ENCODE results near the gene RNF168.
"Not testable (repeated sequence)": the region's sequence is repeated elsewhere in the genome, so short reads cannot be mapped to it uniquely, and the experiment has no call there.

RNF168 gene, protein sequence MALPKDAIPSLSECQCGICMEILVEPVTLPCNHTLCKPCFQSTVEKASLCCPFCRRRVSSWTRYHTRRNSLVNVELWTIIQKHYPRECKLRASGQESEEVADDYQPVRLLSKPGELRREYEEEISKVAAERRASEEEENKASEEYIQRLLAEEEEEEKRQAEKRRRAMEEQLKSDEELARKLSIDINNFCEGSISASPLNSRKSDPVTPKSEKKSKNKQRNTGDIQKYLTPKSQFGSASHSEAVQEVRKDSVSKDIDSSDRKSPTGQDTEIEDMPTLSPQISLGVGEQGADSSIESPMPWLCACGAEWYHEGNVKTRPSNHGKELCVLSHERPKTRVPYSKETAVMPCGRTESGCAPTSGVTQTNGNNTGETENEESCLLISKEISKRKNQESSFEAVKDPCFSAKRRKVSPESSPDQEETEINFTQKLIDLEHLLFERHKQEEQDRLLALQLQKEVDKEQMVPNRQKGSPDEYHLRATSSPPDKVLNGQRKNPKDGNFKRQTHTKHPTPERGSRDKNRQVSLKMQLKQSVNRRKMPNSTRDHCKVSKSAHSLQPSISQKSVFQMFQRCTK

DNA sequence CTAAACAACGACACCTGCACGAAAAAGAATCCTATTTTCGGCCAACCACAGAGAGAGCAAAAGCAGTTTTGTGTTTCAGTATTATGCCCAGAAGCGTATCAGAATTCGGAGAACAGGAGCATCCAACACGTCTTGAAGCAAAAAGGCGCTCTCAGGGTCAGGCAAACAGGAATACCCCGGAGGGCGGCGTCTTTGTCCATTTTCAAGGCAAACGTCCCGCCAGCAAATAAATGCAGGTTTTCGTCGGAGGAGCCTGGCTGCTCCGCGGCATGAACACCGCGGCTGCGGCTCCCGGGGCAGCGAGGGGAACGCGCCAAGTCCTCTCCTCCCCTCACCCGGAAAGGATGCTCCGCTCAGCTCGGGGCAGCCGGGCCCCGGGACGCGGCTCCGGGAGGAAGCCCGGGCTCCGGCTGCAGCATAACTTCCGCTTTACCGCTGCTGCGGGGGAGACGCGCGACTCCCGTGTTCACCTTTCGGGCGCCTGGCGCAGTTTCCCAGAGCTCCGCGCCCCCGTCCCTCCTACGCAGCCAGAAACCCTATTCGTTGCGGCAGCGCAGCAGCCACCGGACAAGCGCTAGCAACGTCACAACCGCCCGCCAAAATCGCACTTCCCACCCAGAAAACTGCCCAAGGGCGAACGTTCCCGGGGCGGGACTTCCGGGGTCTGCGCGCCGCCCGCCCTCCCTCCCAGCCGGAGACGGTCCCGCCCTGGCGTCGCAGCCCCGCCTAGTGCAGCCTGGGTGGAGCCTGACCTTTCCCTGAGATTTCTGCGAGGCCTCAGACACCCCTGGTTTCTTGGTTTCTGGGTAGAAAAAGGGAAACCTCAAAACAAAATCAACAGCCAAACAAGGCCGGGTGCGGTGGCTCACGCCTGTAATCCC is at the start of gene RNF168:
RNF168 (minus strand) TSS at position 573 of the 881 bp plus-strand sequence. CDS start 595 bp downstream, outside the sequence.
- peak; percentile 97 to 98 for DNase-seq (ENCODE audit: low read depth in 2 of 2)

DNA sequence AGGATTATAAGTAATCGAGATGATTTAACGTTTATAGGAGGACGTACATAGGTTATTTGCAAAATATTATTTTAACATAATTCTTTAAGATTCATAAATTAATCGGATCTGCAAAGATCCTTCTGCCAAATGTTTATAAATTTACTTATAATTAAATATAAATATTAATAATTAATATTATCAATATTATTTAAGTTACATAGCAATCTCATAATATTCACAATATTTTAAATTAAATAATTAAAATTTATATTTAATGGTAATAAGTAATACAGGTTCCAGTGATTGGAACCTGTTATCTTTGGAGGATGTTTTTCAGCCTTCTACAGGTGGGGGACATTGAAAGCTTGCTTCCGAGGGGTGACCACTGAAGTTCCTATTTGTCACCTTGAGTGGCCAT is 48.7 kb upstream of the RNF168 start:
- DNase-seq (ENCODE audit: low read depth in 2 of 2): no peak

DNA sequence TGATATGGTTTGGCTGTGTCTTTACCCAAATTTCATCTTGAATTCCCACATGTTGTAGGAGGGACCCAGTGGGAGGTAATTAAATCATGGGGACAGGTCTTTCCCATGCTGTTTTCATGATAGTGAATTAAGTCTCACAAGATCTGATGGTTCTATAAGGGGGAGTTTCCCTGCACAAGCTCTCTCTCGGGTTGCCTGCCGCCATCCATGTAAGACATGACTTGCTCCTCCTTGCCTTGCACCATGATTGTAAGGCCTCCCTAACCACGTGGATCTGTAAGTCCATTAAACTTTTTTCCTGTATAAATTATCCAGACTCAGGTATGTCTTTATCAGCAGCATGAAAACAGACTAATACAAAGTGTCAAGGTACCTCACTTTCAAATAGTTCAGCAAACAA is 46.6 kb upstream of the RNF168 start:
- not testable (repeated sequence) for DNase-seq (ENCODE audit: low read depth in 2 of 2)

GRCh38 chr3:196549312-196549711 is 45.7 kb upstream of the RNF168 start:
- not testable (repeated sequence) for DNase-seq (ENCODE audit: low read depth in 2 of 2)

DNA sequence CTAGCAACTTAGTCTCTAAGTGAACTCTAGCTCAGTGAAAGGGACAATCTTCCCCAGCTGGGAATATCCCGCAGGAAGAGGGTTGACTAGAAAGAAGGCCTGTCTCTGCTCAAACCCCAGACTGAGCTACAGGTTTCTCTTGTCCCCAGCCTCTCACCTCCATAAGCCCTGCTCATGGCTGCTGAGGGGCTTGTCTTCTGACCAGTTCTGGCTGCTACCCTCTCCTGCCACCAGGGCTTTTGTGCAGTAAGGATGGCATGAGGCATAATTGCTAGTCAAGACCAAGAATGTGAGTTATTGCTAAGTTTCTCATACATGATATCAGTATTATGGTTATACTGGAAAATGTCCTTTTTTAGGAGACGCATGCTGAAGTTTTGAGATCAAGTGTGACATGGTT is 43.5 kb upstream of the RNF168 start:
- DNase-seq (ENCODE audit: low read depth in 2 of 2): no peak

DNA sequence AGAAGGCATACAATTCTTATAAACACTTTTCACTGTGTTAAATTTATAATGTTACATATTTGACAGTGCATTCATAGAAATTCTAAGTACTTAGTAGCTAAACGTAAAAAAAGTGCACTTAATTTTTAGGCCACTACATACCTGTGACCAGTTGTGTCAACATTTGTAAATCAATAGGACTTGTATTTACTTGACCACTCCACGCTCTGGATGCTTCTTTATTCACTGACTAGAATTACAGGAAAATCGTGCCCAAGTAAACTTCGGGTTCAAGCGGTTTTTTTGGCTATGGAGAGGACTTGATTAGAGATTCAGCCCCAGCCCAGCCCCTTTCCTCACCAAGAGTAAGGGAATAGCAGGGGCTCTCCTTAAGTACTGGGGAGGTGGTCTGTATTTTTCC is 43.0 kb upstream of the RNF168 start:
- DNase-seq (ENCODE audit: low read depth in 2 of 2): no peak

DNA sequence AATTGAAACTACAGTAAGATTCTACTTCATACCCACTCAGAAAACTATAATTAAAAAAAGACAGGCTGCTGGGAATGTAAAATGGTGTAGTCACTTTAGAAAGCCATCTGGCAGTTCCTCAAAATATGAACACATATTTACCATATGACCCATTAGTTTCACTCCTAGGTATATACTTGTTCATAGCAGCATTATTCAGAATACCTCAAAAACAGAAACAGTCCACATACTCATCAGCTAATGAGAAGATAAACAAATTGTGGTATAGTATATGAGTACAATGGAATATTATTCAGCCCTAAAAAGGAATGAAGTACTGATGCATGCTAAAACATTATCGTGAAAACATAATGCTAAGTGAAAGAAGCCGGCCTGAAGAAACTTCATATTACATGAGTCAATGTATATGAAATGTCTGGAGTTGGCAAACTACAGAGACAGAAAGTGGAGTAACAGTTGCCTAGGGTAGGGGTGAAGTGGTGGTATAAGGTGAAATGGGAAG is 41.0 kb upstream of the RNF168 start:
- DNase-seq (ENCODE audit: low read depth in 2 of 2): no peak

DNA sequence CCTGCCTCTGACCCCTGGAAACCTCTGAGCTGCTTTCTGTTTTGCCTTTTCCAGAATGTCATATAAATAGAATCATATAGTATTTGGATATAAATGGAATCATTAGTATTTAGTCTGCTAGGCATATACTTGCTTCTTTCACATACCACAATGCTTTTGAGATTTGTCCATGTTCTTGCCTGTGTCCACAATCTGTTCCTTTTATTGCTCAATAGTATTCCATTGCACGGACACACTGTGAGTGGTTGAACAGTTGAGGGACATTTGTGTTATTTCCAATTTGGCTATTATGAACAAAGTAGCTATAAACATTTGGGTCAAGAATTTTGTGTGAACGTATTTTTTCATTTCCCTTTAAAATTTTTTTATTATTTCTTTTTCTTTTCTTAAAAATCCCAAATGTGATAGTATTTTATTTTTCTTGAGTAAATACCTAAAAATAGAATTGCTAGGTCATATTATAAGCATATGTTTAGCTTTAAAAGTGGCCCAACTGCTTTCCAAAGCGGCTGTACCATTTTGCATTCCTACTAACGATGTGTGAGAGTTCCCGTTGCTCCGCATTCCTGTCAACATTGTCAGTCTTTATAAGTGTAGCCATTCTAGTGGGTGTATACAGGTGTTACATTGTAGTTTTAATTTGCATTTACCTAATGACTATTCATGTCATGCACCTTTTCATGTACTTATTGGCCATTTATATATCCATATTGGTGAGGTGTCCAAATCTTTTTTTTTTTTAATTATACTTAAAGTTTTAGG is 38.3 kb upstream of the RNF168 start:
- DNase-seq (ENCODE audit: low read depth in 2 of 2): no peak

- DNase-seq (ENCODE audit: low read depth in 2 of 2): no peak
Observed at GRCh38 chr3:196537319-196537984, 33.9 kb upstream of the RNF168 start.

GRCh38 chr3:196533260-196533681 is 29.7 kb upstream of the RNF168 start:
- no peak for DNase-seq (ENCODE audit: low read depth in 2 of 2)

GRCh38 chr3:196531418-196531817 is 27.9 kb upstream of the RNF168 start:
- DNase-seq (ENCODE audit: low read depth in 2 of 2): no peak

DNA sequence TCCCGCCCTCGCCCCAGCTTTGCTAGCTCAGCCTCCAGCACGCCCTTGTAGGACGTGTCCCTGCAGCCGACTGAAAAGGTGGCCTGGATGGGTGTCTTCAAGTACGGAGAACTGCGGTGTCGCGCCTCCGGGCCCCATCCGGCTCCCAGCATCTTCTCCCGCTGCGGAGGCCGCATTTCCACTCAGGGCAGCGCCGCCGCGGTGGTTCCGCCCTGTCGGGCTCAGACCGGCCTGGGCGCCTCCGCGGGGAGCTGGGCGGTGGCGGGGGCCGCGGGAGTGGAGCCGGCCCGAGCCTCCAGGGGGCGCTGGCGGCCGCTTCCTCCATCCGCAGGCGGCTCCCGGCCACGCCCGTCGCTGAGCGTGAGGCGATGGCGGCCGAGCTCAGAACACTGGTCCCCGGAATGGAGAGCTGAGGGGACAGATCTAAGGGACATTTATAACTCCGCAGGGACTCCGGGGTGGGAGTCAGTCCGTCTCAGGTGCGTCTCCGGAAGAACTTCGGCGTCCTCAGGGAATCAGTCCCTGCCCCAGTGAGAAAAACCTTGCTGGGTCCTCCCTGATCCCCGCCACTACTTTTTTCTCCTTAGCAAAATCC is 25.2 kb upstream of the RNF168 start:
- DNase-seq (ENCODE audit: low read depth in 2 of 2): peak; percentile 82

DNA sequence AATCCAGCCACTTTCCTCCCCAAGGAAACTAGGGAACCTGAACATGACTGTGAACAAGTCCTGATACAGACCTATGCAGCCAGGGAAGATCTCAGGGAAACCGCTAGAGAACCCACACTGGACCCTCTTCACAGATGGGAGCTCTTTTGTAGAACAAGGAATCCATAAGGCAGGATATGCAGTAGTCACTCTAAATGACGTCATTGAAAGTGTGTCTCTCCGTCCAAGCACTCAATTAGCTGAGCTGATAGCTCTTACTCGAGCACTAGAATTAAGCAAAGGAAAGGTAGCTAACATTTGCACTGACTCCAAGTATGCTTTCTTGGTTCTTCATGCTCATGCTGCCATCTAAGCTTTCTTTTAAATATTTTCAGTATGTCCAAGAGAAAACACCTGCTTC is 21.6 kb upstream of the RNF168 start:
- no peak for DNase-seq (ENCODE audit: low read depth in 2 of 2)

DNA sequence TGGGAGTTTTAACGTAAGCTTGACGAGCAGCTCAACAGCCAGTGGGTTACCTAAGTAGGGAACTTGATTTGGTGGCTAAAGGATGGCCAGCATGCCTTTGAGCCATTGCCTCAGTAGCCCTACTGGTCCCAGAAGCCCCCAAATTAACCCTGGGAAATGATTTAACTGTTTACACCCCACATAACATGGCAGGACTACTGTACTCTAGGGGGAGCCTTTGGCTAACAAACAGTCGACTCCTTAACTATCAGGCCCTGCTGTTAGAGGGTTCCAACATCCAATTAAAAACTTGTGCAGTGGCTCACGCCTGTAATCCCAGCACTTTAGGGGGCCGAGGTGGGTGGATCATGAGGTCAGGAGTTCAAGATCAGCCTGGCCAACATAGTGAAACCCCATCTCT is 21.0 kb upstream of the RNF168 start:
- DNase-seq (ENCODE audit: low read depth in 2 of 2): no peak

- DNase-seq (ENCODE audit: low read depth in 2 of 2): no peak
Observed at GRCh38 chr3:196523841-196524240, 20.3 kb upstream of the RNF168 start.

GRCh38 chr3:196521291-196521690 is 17.7 kb upstream of the RNF168 start:
- DNase-seq (ENCODE audit: low read depth in 2 of 2): not testable (repeated sequence)

DNA sequence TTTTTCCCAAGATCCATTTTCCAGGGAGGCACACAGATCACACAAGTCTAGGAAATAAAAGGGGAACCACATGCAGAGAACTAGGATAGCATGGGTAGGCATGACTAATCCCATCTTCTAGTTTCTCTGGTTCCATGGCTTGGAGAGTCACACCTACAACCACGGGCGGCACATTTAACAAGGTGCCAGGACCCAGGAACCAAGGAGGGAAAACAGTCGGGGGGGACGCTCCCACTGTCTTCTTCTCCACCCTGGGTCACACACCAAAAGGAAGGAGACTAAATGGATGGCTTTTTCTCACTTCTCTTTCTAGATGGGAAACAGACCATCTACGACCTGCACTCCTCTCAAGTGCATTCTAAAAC is 16.1 kb upstream of the RNF168 start:
- no peak for DNase-seq (ENCODE audit: low read depth in 2 of 2)

- DNase-seq (ENCODE audit: low read depth in 2 of 2): peak in 1 of 2 donors; percentile 26
Observed at GRCh38 chr3:196518966-196519717, 15.6 kb upstream of the RNF168 start.

DNA sequence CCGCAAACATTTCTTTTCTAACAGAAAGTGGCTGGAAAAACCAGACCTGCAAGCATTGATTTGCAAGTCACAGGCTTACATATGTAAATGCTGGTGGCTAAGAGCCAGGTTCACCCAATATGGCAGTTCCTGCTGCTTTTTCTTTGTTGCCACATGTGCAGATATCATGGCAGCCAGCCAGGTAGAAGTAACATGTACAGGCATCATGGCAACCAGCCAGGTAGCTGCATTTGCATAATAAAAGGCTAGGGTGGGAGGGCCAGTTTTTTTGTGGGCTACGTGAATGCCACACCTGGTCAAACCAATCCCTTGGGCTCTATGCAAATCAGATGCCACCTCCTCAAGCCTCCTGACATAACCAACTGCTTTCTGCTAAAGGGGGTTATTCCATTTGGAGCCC is 14.4 kb upstream of the RNF168 start:
- no peak for DNase-seq (ENCODE audit: low read depth in 2 of 2)
